GM15510 (cell line): ENCODE data around the gene MAN2C1.

ENCODE experiments used
- POLR2A ChIP-seq: IDR thresholded peaks from 3 replicates; pipeline ENCODE4 v1.6.1; 2011; ENCODE audit warnings: borderline replicate concordance; ENCODE audit not compliant: insufficient read length; ENCODE audit errors: extremely low read depth

MAN2C1 gene

DNA sequence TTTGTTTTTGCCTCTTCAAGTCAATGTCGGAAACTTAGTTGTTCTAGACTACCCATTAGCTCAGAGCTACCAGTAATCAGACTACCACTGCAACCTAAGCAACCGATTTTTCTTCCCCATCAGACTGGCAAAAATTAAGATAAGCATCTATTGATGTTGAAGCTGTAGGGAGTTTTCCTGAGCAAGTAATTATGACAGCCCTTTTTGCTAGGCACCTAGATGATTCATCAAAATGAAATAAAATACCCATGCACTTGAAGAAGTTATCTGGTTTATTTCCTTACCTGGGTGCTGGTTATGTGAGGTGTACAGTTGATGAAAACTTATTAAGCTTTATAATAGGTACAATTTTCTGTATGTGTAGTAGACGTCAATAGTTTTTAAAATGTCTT lies 33.1 kb downstream of the MAN2C1 start:
- no peak for TF ChIP-seq POLR2A

DNA sequence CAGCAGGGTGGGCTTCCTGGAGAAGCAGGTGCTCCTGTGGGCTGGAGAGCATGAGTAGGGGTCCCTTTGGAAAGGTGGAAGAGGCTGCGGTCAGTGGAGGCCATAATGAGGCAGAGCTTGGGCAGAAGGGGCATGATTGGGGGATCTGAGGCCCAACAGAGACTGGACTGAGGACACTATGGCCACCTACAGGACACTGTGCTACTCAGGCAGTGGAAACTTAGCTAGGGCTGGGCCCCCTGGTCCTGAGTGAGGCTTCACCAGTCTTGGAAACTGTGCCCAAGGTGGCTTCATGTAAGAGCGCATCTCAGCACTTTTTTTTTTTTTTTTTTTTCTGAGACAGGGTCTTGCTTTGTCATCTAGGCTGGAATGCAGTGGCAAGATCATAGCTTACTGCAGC lies 38.8 kb downstream of the MAN2C1 start:
- TF ChIP-seq POLR2A, result no peak

- no peak for TF ChIP-seq POLR2A
Measured at GRCh38 chr15:75328493-75329314, 39.7 kb downstream of the MAN2C1 start.

GRCh38 chr15:75327491-75327890 lies 40.9 kb downstream of the MAN2C1 start:
- no peak for TF ChIP-seq POLR2A

DNA sequence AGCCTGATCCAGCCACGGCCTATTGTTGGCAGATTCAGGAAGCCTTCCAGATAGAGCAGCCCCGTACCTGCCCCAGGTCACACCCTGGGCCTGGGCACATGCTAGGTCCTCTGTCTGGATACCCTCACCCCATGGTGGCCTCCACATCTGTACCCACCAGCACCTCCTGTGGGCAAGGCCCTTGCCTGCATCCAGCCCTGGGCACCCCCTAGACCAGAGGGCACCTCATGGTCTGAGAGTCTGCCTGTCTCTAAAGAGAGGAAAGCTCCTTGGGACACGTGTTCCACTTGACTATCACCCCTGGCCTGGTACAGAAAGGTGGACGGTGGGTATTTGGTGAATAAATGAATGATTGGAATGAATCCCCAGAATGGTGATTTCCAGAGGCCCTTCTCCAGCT lies 41.4 kb downstream of the MAN2C1 start:
- no peak for TF ChIP-seq POLR2A

DNA sequence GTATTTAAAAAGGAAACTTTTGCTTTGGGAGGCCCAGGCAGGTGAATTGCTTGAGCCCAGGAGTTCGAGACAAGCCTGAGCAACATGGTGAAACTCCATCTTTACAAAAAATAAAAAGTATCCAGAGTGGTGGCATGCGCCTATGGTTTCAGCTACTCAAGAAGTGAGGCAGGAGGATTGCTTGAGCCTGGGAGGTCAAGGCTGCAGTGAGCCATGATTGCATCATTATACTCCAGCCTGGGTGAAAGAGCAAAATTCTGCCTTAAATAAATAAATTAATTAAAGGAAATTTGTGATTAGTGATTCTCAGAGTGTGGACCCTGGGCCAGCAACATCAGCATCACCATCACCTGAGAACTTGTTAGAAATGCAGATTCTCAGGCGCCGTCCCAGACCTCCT lies 42.5 kb downstream of the MAN2C1 start:
- TF ChIP-seq POLR2A, result no peak

DNA sequence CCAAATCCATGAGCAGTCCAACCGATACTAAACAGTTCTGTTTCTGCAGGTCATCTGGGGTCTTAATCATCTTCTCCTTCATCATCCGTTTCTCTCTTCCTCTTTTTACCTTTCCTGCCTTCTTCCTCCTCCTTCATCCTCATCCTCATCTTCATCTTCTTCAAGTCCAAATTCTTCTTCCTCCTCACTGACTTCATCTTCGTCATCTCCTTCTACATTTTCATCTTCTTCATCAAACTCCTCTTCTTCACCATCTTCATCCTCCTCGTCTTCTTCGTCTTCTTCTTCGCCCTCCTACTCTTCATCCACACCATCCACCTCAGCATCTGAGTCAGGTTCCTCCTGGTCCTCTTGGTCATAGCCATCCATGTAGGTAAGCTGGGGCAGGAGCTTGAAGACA lies 46.7 kb downstream of the MAN2C1 start:
- TF ChIP-seq POLR2A, result no peak

GRCh38 chr15:75314552-75315290 lies 53.7 kb downstream of the MAN2C1 start:
- TF ChIP-seq POLR2A, result no peak

DNA sequence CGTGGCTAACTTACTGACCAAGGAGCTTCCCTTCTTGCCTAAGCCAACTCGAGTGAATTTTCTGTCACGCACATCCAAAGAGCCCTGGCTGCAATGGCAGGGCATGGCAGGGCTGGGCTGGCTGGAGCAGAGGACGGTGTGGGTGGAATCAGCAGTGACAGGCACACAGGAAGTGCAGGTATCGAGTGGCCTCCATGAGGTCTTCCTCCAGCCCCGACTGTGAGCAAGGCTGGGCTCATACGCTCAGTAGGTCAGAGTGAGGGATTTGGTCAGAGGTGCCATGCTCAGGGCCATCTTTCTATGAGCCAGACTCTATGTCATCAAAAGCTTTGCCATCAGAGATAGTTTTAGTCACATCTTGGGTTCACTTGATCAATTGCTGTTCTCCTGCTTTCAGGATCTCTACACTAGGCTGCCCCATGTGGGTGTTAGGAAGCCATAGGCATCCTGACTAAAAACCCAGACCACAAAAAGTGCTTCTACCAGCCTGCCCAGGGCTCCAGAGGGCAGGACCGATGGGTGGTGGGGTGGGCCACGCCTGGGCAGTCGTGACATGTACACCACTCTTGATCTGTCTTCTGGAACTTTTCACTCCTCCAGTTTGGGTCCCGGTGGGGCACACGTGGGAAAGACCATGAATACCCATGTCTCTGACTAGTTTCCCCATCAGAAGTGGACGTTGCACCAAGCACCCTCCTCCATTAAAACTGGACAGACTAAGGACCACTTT lies 55.1 kb downstream of the MAN2C1 start:
- no peak for TF ChIP-seq POLR2A

GRCh38 chr15:75309711-75310110 lies 58.7 kb downstream of the MAN2C1 start:
- TF ChIP-seq POLR2A, result no peak

DNA sequence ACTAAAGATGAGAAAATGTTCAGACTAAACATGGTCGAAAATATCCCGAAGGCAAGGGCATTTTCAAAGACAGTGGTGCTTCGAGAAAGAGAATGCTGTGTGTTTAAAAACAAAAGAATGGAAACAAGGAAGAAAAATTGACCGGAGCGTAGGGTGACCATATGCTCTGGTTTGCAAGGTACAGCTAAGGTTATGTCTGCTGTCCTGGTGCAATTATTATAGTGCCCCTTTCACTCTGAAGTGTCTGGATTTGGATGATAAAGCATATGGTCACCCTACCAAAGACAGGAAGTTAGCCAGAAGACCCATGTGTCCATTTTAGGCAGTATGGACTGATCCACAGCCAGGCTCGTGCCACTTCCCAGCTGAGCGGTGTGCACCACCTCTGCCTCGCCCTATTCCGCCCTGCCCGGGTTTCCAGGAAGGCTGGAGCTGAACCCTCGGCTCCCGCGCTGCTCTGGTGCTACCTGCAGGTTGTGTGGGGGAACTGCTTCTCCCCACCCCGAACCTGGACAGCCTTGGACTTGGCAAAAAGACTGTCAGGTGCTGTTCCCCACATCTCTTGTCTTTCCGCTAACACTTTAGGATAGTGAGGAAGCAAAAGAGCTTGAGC lies 60.5 kb downstream of the MAN2C1 start:
- no peak for TF ChIP-seq POLR2A

DNA sequence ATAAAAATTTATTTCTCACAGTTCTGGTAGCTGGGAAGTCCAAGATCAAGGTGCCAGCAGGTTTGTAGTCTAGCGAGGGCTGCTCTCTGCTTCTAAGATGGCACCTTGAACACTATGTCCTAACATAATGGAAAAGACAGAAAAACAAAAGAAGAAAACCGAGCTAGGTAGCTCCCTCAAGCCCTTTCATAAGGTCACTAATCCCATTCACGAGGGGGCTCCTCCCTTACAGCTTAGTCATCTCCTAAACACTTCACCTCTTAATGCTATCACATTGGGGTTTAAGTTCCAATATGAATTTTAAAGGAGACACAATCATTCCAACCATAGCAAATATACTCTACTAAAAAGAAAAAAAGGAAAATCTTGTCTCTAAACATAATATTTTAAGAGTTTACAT lies 62.2 kb downstream of the MAN2C1 start:
- no peak for TF ChIP-seq POLR2A
